IMR-90 (cell line): Measurements from ENCODE around the gene ROBO1. TPM values are rescaled to one million over a fixed set of nuclear protein-coding genes. Genes with fewer than 3 reads are reported as not detected.

Source experiments
- ATAC-seq: fragments of 200-7000 bp; cut with Tn5 transposase; 2 replicates; pipeline ENCODE4 v1.9.1; 2020; ENCODE audit warnings: low read depth, mild to moderate bottlenecking, moderate library complexity
- BruUV-seq: library from RNA; stranded (reverse); fragments of 400-500 nt; replicated peaks from 2 replicates; lab custom pipeline; 2021; lab: Mats Ljungman, UMichigan
- CTCF ChIA-PET: fragments of 300-600 bp; formaldehyde crosslinking; extraction: SDS; loops from one replicate; lab custom pipeline; 2021; ENCODE audit warnings: antibody characterized with exemption; lab: Yijun Ruan, JAX
- POLR2A ChIA-PET: fragments of 300-600 bp; sonication (Branson Sonifier 250); formaldehyde crosslinking; loops from one replicate; lab custom pipeline; 2022; ENCODE audit warnings: antibody characterized with exemption; ENCODE audit not compliant: unreplicated experiment; lab: Charles Lee
- DNase-seq: peaks from one replicate; pipeline ENCODE4 v3.0.0; 2013
- H2AFZ ChIP-seq: replicated peaks from 2 replicates; pipeline ENCODE3; 2013; ENCODE audit warnings: low read length, mild to moderate bottlenecking; ENCODE audit not compliant: poor library complexity
- H2AK5ac ChIP-seq: 2 replicates; pipeline ENCODE4 v1.6.1; 2013; ENCODE audit warnings: low read depth, low read length, inconsistent platforms
- H2AK9ac ChIP-seq: replicated peaks from 2 replicates; pipeline ENCODE3; 2013; ENCODE audit warnings: mild to moderate bottlenecking, low read depth, low read length, moderate library complexity; ENCODE audit not compliant: poor library complexity
- H2BK120ac ChIP-seq: 2 replicates; pipeline ENCODE4 v1.6.1; 2013; ENCODE audit warnings: low read depth, low read length, inconsistent platforms
- H2BK15ac ChIP-seq: 3 replicates; pipeline ENCODE4 v1.6.1; 2013; ENCODE audit warnings: low read depth, low read length, inconsistent platforms
- H2BK20ac ChIP-seq: 2 replicates; pipeline ENCODE4 v1.6.1; 2013; ENCODE audit warnings: low read depth, mild to moderate bottlenecking, inconsistent platforms, low read length, moderate library complexity
- H2BK5ac ChIP-seq: 2 replicates; pipeline ENCODE4 v1.6.1; 2013; ENCODE audit warnings: mild to moderate bottlenecking, low read depth, low read length, inconsistent platforms; ENCODE audit not compliant: poor library complexity, severe bottlenecking
- H3K14ac ChIP-seq: replicated peaks from 2 replicates; pipeline ENCODE4 v1.6.1; 2013; ENCODE audit warnings: low read depth, low read length, inconsistent platforms
- H3K18ac ChIP-seq: 2 replicates; pipeline ENCODE4 v1.6.1; 2013; ENCODE audit warnings: low read depth, low read length, control low read depth
- H3K23ac ChIP-seq: 2 replicates; pipeline ENCODE4 v1.6.1; 2013; ENCODE audit warnings: low read depth, low read length, inconsistent platforms
- H3K27ac ChIP-seq: 2 replicates; pipeline ENCODE4 v1.5.1; 2013; ENCODE audit warnings: mild to moderate bottlenecking, control low read depth, low read length; ENCODE audit not compliant: insufficient read depth
- H3K27me3 ChIP-seq: 2 replicates; pipeline ENCODE4 v1.6.1; 2013; ENCODE audit warnings: low read length; ENCODE audit not compliant: control insufficient read depth, insufficient read depth
- H3K36me3 ChIP-seq: 2 replicates; pipeline ENCODE4 v1.6.1; 2013; ENCODE audit warnings: low read length, mixed read lengths; ENCODE audit not compliant: control insufficient read depth, insufficient read depth
- H3K4ac ChIP-seq: 2 replicates; pipeline ENCODE4 v1.6.1; 2013; ENCODE audit warnings: low read depth, low read length, inconsistent platforms
- H3K4me1 ChIP-seq: 2 replicates; pipeline ENCODE4 v1.6.1; 2013; ENCODE audit warnings: low read length, mixed read lengths; ENCODE audit not compliant: control insufficient read depth, insufficient read depth
- H3K4me2 ChIP-seq: 2 replicates; pipeline ENCODE4 v1.6.1; 2013; ENCODE audit warnings: low read depth, mild to moderate bottlenecking, control low read depth, low read length, moderate library complexity
- H3K4me3 ChIP-seq: 2 replicates; pipeline ENCODE4 v1.5.1; 2013; ENCODE audit warnings: low read depth, mild to moderate bottlenecking, control low read depth, low read length, moderate library complexity; ENCODE audit not compliant: insufficient read depth
- H3K56ac ChIP-seq: 2 replicates; pipeline ENCODE4 v1.6.1; 2013; ENCODE audit warnings: low read length, inconsistent platforms; ENCODE audit not compliant: insufficient read depth; ENCODE audit errors: extremely low read depth
- H3K79me1 ChIP-seq, 2 experiments: 2 replicates each; pipeline ENCODE4 v1.6.1; 2013; ENCODE audit warnings: low read length in 2 of 2, inconsistent platforms in 1 of 2, low read depth in 1 of 2
- H3K9ac ChIP-seq: 2 replicates; pipeline ENCODE4 v1.6.1; 2013; ENCODE audit warnings: low read depth, low read length, control low read depth
- H3K9me1 ChIP-seq: 2 replicates; pipeline ENCODE4 v1.6.1; 2013; ENCODE audit warnings: low read length, inconsistent platforms; ENCODE audit not compliant: insufficient read depth
- H3K9me3 ChIP-seq: 2 replicates; pipeline ENCODE4 v1.6.1; 2013; ENCODE audit warnings: low read length; ENCODE audit not compliant: control insufficient read depth, insufficient read depth
- H4K20me1 ChIP-seq: 2 replicates; pipeline ENCODE4 v1.6.1; 2013; ENCODE audit warnings: low read length, inconsistent platforms; ENCODE audit not compliant: insufficient read depth
- H4K5ac ChIP-seq: 2 replicates; pipeline ENCODE4 v1.6.1; 2013; ENCODE audit warnings: mild to moderate bottlenecking, low read depth, low read length, control low read depth
- H4K8ac ChIP-seq, 2 experiments: 2 replicates each; pipeline ENCODE4 v1.6.1; 2013; ENCODE audit warnings: low read depth in 2 of 2, low read length in 2 of 2, control low read depth in 1 of 2, inconsistent platforms in 1 of 2
- H4K91ac ChIP-seq: 2 replicates; pipeline ENCODE4 v1.6.1; 2013; ENCODE audit warnings: low read depth, low read length, inconsistent platforms; ENCODE audit not compliant: insufficient read depth
- BHLHE40 ChIP-seq: fragments of 150-350 bp; IDR thresholded peaks from 2 replicates; pipeline ENCODE4 v1.6.1; 2016; ENCODE audit warnings: mild to moderate bottlenecking, low read depth, low read length
- CHD1 ChIP-seq: IDR thresholded peaks from 2 replicates; pipeline ENCODE4 v1.6.1; 2012; ENCODE audit warnings: low read depth, low read length, improper control_type of control experiment
- CTCF ChIP-seq: conservative IDR thresholded peaks from 2 replicates; pipeline ENCODE4 v1.5.1; 2012; ENCODE audit warnings: mild to moderate bottlenecking, low read depth, low read length, improper control_type of control experiment
- MAFK ChIP-seq: IDR thresholded peaks from 2 replicates; pipeline ENCODE4 v1.6.1; 2012; ENCODE audit warnings: low read depth, low read length, improper control_type of control experiment
- MAZ ChIP-seq: IDR thresholded peaks from 2 replicates; pipeline ENCODE4 v1.6.1; 2012; ENCODE audit warnings: low read depth, mild to moderate bottlenecking, low read length, improper control_type of control experiment, moderate library complexity, borderline replicate concordance
- POLR2A ChIP-seq: IDR thresholded peaks from 2 replicates; pipeline ENCODE4 v1.6.1; 2012; ENCODE audit warnings: mild to moderate bottlenecking, low read depth, low read length
- RAD21 ChIP-seq: IDR thresholded peaks from 2 replicates; pipeline ENCODE4 v1.6.1; 2012; ENCODE audit warnings: low read length, improper control_type of control experiment
- RCOR1 ChIP-seq: IDR thresholded peaks from 2 replicates; pipeline ENCODE4 v1.6.1; 2012; ENCODE audit warnings: mild to moderate bottlenecking, low read length, improper control_type of control experiment; ENCODE audit not compliant: insufficient replicate concordance
- USF2 ChIP-seq: fragments of 150-350 bp; IDR thresholded peaks from 2 replicates; pipeline ENCODE4 v1.6.1; 2017; ENCODE audit warnings: mild to moderate bottlenecking, antibody characterized with exemption, low read length, low read depth
- WGBS, 2 experiments: methylation state at CpG; one replicate each; pipeline versions ENCODE4 v1.1.5 to v1.1.7; 2013; ENCODE audit warnings: missing lambda C conversion rate in 2 of 2; ENCODE audit not compliant: insufficient read length in 1 of 2; ENCODE audit errors: extremely low coverage in 2 of 2; 5-methylcytosine and 5-hydroxymethylcytosine counted together
- dilution Hi-C: fragments of 300-500 bp; cut with HindIII; formaldehyde crosslinking; loops from one replicate; pipeline ENCODE4 v1.14.3; 2018; ENCODE audit warnings: low sequenced_read_pairs; ENCODE audit not compliant: unreplicated experiment
- in situ Hi-C: fragments of 300-500 bp; cut with MboI; formaldehyde crosslinking; loops from 3 replicates; pipeline ENCODE4 v1.14.3; 2019; ENCODE audit warnings: low sequenced_read_pairs, inconsistent platforms, mixed read lengths
- intact Hi-C: fragments of 100-400 bp; cut with micrococcal nuclease; formaldehyde crosslinking; loops from 2 replicates; pipeline ENCODE4 v1.10.0; 2022
- polyA plus RNA-seq, 3 experiments: library from polyadenylated mRNA; depleted of rRNA; stranded (reverse); fragments of >200 nt; gene quantifications; 2 replicates each; pipeline ENCODE4 v1.2.3, GENCODE V29; 2012; ENCODE audit warnings: low replicate concordance in 1 of 3
- total RNA-seq: library from RNA; depleted of rRNA; stranded (reverse); fragments of >200 nt; gene quantifications from 2 replicates; pipeline ENCODE4 v1.2.3, GENCODE V29; 2012
- TF ChIP-seq, protein P1 (sequence below): fragments of 150-350 bp; IDR thresholded peaks from 2 replicates; pipeline ENCODE4 v1.6.1; 2016; ENCODE audit warnings: low read depth, mild to moderate bottlenecking, low read length, moderate library complexity, borderline replicate concordance

ROBO1 gene
- total and polyA plus RNA-seq, 2 of the 4 experiments (the other 2 are of a cell fraction), result 24.1 to 53.9 TPM

DNA sequence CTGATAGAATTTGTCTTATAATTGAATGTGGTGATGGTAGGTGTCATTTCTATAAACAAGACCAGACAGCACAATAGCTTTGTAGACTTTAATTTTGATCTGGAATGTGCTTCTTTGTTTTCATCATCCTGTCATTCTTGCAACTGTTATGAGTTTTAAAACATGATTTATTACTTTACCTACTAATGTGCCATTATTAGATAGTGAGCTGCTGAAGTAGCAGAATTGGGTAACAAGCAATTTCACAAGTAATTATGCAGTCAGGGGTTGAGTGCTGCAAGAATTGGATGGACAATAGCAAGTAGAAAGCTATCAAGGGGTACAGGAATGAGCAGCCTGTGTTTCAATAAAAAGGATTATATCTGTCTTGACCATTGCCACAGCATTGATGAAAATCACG lies 975.6 kb downstream of the ROBO1 start:
- ChIA-PET POLR2A (no interaction called here), CTCF (no interaction called here)
- Histone ChIP-seq H3K4ac (no peak overlapping the region), H3K14ac (no peak overlapping the region), H3K27me3 (no peaks in the 10 kb centered on the region), H3K36me3 (no peaks in the 10 kb centered on the region), H2AFZ (no peak overlapping the region), H2AK5ac (no peak overlapping the region), H3K9me3 (no peaks in the 10 kb centered on the region), H3K4me3 (no peak overlapping the region), H2BK5ac (no peak overlapping the region), H2BK20ac (no peak overlapping the region), H4K8ac (no peak overlapping the region), H4K91ac (no peak overlapping the region), H2BK120ac (no peak overlapping the region), H3K9ac (no peak overlapping the region), H2BK15ac (no peak overlapping the region), H4K5ac (no peak overlapping the region), H3K27ac (no peak overlapping the region), H4K20me1 (no peaks in the 10 kb centered on the region), H3K56ac (no peak overlapping the region), H3K18ac (no peak overlapping the region), H3K79me1 (peaks cover 0 to 3% of the 10 kb centered on the region in 2 experiments; a peak in 1 of 4 replicates), H3K4me1 (no peaks in the 10 kb centered on the region), H2AK9ac (no peak overlapping the region), H3K4me2 (no peak overlapping the region), H3K23ac (no peak overlapping the region), H3K9me1 (no peaks in the 10 kb centered on the region)
- in situ Hi-C loops (no loop called here), dilution Hi-C loops (no loop called here), intact Hi-C loops (no loop called here)
- TF ChIP-seq RCOR1, result no peak
- no peak for TF ChIP-seq MAFK
- TF ChIP-seq CTCF, result no peak
- no peak for TF ChIP-seq BHLHE40
- no peak for TF ChIP-seq CHD1
- TF ChIP-seq, protein P1, sequence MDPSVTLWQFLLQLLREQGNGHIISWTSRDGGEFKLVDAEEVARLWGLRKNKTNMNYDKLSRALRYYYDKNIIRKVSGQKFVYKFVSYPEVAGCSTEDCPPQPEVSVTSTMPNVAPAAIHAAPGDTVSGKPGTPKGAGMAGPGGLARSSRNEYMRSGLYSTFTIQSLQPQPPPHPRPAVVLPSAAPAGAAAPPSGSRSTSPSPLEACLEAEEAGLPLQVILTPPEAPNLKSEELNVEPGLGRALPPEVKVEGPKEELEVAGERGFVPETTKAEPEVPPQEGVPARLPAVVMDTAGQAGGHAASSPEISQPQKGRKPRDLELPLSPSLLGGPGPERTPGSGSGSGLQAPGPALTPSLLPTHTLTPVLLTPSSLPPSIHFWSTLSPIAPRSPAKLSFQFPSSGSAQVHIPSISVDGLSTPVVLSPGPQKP, result no peak
- no peak for TF ChIP-seq RAD21
- TF ChIP-seq USF2, result no peak
- no peak for TF ChIP-seq POLR2A
- TF ChIP-seq MAZ, result no peak
- ATAC-seq (no peak), DNase-seq (no peak)
- WGBS, 2 experiments, result no CpG with 5 or more reads among the region's 1 CpG
- no TSS peak for BruUV-seq
